ACC112 (cell line): Measurements from ENCODE around the gene PLPP4.

Experiments used
- H2AFZ ChIP-seq: fragments of 200-600 bp; sonication (generic); one replicate; pipeline ENCODE4 v1.6.0; 2017; ENCODE audit warnings: antibody characterized with exemption, low read length; ENCODE audit not compliant: unreplicated experiment
- H3K27ac ChIP-seq: fragments of 200-600 bp; sonication (generic); 2 replicates; pipeline ENCODE4 v1.5.1; 2014; ENCODE audit warnings: low read depth, mild to moderate bottlenecking, antibody characterized with exemption, low read length, moderate library complexity
- H3K27me3 ChIP-seq: fragments of 200-600 bp; sonication (generic); 2 replicates; pipeline ENCODE4 v1.6.1; 2014; ENCODE audit warnings: mild to moderate bottlenecking, antibody characterized with exemption, low read length, moderate library complexity, mixed read lengths; ENCODE audit not compliant: insufficient read depth
- H3K36me3 ChIP-seq: fragments of 200-600 bp; sonication (generic); 2 replicates; pipeline ENCODE4 v1.6.1; 2016; ENCODE audit warnings: mild to moderate bottlenecking, antibody characterized with exemption, low read length, moderate library complexity, mixed read lengths; ENCODE audit not compliant: insufficient read depth
- H3K4me1 ChIP-seq: fragments of 200-600 bp; sonication (generic); one replicate; pipeline ENCODE4 v1.6.1; 2016; ENCODE audit warnings: low read length, mixed read lengths; ENCODE audit not compliant: insufficient read depth, unreplicated experiment, control insufficient read depth
- H3K4me3 ChIP-seq: fragments of 200-600 bp; sonication (generic); 2 replicates; pipeline ENCODE4 v1.5.1; 2014; ENCODE audit warnings: mild to moderate bottlenecking, low read depth, low read length
- H3K79me2 ChIP-seq: fragments of 200-600 bp; sonication (generic); one replicate; pipeline ENCODE4 v1.6.0; 2016; ENCODE audit warnings: low read length; ENCODE audit not compliant: control insufficient read depth, unreplicated experiment, insufficient read depth

PLPP4 gene

GRCh38 chr10:120505056-120505455 lies 48.0 kb downstream of the PLPP4 start:
- Histone ChIP-seq H3K27ac (no peak overlapping the region), H3K36me3 (no peaks in the 10 kb centered on the region), H3K4me3 (no peak overlapping the region), H3K4me1 (no peaks in the 10 kb centered on the region), H3K79me2 (no peaks in the 10 kb centered on the region), H3K27me3 (no peaks in the 10 kb centered on the region), H2AFZ (no peak overlapping the region)

GRCh38 chr10:120505866-120506265 lies 48.8 kb downstream of the PLPP4 start:
- H3K27me3 ChIP-seq: no peaks in the 10 kb centered on the region
- H3K27ac ChIP-seq: no peak overlapping the region

DNA sequence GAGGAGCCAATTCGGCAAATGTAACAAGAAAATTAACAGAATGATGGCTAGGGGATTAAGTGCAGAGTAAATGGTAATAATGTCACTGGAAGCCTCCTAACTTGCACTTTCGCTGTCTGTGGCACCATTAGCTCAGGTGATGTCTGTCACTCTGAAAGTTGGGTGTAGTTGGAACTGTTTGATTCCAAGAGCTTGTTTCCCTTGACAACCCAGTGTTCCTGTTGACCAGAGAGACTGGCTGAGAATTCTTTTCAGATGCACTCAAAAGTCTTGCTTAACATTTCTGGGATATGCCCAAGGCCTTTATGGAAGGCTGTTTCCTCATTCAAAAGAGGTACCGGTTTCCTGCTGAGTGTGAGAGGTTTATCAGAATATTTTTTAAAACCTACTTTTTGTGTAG lies 49.6 kb downstream of the PLPP4 start:
- no peak overlapping the region for H3K27ac ChIP-seq
- H3K36me3 ChIP-seq: no peaks in the 10 kb centered on the region
- no peaks in the 10 kb centered on the region for H3K27me3 ChIP-seq
- H3K4me3 ChIP-seq: no peak overlapping the region
- H3K4me1 ChIP-seq: no peaks in the 10 kb centered on the region
- H3K79me2 ChIP-seq: no peaks in the 10 kb centered on the region
- H2AFZ ChIP-seq: no peak overlapping the region

More at GRCh38 chr10:120505866-120506265, 48.8 kb downstream of the PLPP4 start:
- Histone ChIP-seq H3K4me1 (no peaks in the 10 kb centered on the region), H2AFZ (no peak overlapping the region), H3K79me2 (no peaks in the 10 kb centered on the region), H3K4me3 (no peak overlapping the region), H3K36me3 (no peaks in the 10 kb centered on the region)

- Histone ChIP-seq H3K36me3 (no peaks in the 10 kb centered on the region), H3K27ac (no peak overlapping the region), H3K27me3 (no peaks in the 10 kb centered on the region), H3K79me2 (no peaks in the 10 kb centered on the region), H2AFZ (no peak overlapping the region), H3K4me3 (no peak overlapping the region), H3K4me1 (no peaks in the 10 kb centered on the region)
These were observed 50.1 kb downstream of the PLPP4 start for GRCh38 chr10:120507175-120507574.

GRCh38 chr10:120507651-120508050 lies 50.6 kb downstream of the PLPP4 start:
- Histone ChIP-seq H3K79me2 (no peaks in the 10 kb centered on the region), H3K4me3 (no peak overlapping the region), H2AFZ (no peak overlapping the region), H3K27me3 (no peaks in the 10 kb centered on the region), H3K4me1 (no peaks in the 10 kb centered on the region), H3K36me3 (no peaks in the 10 kb centered on the region), H3K27ac (no peak overlapping the region)

- Histone ChIP-seq H3K4me3 (no peak overlapping the region), H3K36me3 (no peaks in the 10 kb centered on the region), H3K27me3 (no peaks in the 10 kb centered on the region), H3K79me2 (no peaks in the 10 kb centered on the region), H3K4me1 (no peaks in the 10 kb centered on the region), H3K27ac (peak overlapping the region; percentile 26; the same call in 1 of the 2 replicates), H2AFZ (no peak overlapping the region)
These were observed 51.4 kb downstream of the PLPP4 start for GRCh38 chr10:120508393-120508792.

DNA sequence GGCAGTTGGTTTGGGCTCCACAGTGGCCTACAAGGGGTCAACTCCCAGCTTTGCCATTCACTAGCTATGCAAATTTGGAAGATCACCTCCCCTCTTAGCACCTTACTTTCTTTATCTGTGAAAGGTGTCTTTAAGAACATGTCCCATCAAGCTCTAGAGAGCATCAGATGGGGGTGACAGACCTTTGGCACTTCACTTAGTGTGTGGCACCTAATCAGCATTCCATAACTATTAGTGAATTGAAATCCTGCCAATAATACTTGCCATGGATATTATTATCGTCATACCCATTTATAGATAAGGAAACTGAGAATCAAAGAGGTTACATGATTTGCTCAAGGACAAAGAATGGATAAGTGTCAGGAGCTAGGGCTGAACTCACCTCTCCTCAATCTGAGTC lies 51.9 kb downstream of the PLPP4 start:
- Histone ChIP-seq H3K36me3 (no peaks in the 10 kb centered on the region), H3K27ac (no peak overlapping the region)

GRCh38 chr10:120511165-120511564 lies 54.1 kb downstream of the PLPP4 start:
- Histone ChIP-seq H3K4me1 (no peaks in the 10 kb centered on the region), H3K79me2 (no peaks in the 10 kb centered on the region), H3K4me3 (no peak overlapping the region), H3K27me3 (no peaks in the 10 kb centered on the region), H3K27ac (no peak overlapping the region), H2AFZ (no peak overlapping the region), H3K36me3 (no peaks in the 10 kb centered on the region)

More for the DNA sequence above, 51.9 kb downstream of the PLPP4 start:
- Histone ChIP-seq H3K79me2 (no peaks in the 10 kb centered on the region), H3K4me3 (no peak overlapping the region), H2AFZ (no peak overlapping the region), H3K4me1 (no peaks in the 10 kb centered on the region), H3K27me3 (no peaks in the 10 kb centered on the region)

- no peak overlapping the region for H3K27ac ChIP-seq
- no peaks in the 10 kb centered on the region for H3K4me1 ChIP-seq
- H3K79me2 ChIP-seq: no peaks in the 10 kb centered on the region
- H3K36me3 ChIP-seq: no peaks in the 10 kb centered on the region
- no peak overlapping the region for H3K4me3 ChIP-seq
- H2AFZ ChIP-seq: no peak overlapping the region
- H3K27me3 ChIP-seq: no peaks in the 10 kb centered on the region
These were observed 56.3 kb downstream of the PLPP4 start for GRCh38 chr10:120513307-120513796.

- Histone ChIP-seq H3K4me1 (no peaks in the 10 kb centered on the region), H2AFZ (no peak overlapping the region), H3K36me3 (no peaks in the 10 kb centered on the region), H3K79me2 (no peaks in the 10 kb centered on the region), H3K27ac (no peak overlapping the region), H3K27me3 (no peaks in the 10 kb centered on the region), H3K4me3 (no peak overlapping the region)
These were observed 57.1 kb downstream of the PLPP4 start for GRCh38 chr10:120514035-120514620.

GRCh38 chr10:120514959-120515358 lies 57.9 kb downstream of the PLPP4 start:
- Histone ChIP-seq H3K4me1 (no peaks in the 10 kb centered on the region), H3K36me3 (no peaks in the 10 kb centered on the region), H2AFZ (no peak overlapping the region), H3K27ac (no peak overlapping the region), H3K27me3 (no peaks in the 10 kb centered on the region), H3K4me3 (no peak overlapping the region), H3K79me2 (no peaks in the 10 kb centered on the region)
